DMS153 treated with DMSO at 0.1 percent for 48 hours (cell line): ENCODE measurements around the gene ZNF318.
"Not testable (repeated sequence)": the region's sequence is repeated elsewhere in the genome, so short reads cannot be mapped to it uniquely, and the experiment has no call there.

ENCODE experiments used
- DNase-seq: peaks from one replicate; lab custom pipeline; 2025; ENCODE audit not compliant: unreplicated experiment; lab: John Stamatoyannopoulos, UW

The ZNF318 gene

GRCh38 chr6:43303006-43303405 lies 66.4 kb downstream of the ZNF318 start:
- DNase-seq: not testable (repeated sequence)

GRCh38 chr6:43302126-43302525 lies 67.3 kb downstream of the ZNF318 start:
- DNase-seq: no peak

- DNase-seq: no peak
Observed at GRCh38 chr6:43301081-43301870, 68.2 kb downstream of the ZNF318 start.

- no peak for DNase-seq
Observed at GRCh38 chr6:43299338-43300293, 69.8 kb downstream of the ZNF318 start.

GRCh38 chr6:43298565-43299337 lies 70.7 kb downstream of the ZNF318 start:
- DNase-seq: no peak

GRCh38 chr6:43297644-43298564 lies 71.5 kb downstream of the ZNF318 start, which contains the start of gene SLC22A7:
TSS of gene SLC22A7 (plus strand) at chr6:43298260. CDS start at chr6:43298359, 99 bp downstream.
- DNase-seq: no peak

- no peak for DNase-seq
Observed at GRCh38 chr6:43296780-43297497, 72.5 kb downstream of the ZNF318 start.

- no peak for DNase-seq
Observed at GRCh38 chr6:43295456-43295855, 74.0 kb downstream of the ZNF318 start.

- no peak for DNase-seq
Observed at GRCh38 chr6:43294536-43294935, 74.9 kb downstream of the ZNF318 start.

- no peak for DNase-seq
Observed at GRCh38 chr6:43293698-43294097, 75.7 kb downstream of the ZNF318 start.

- no peak for DNase-seq
Observed at GRCh38 chr6:43292763-43293318, 76.6 kb downstream of the ZNF318 start.

- no peak for DNase-seq
Observed at GRCh38 chr6:43292341-43292740, 77.1 kb downstream of the ZNF318 start.

- DNase-seq: no peak
Observed at GRCh38 chr6:43291708-43292107, 77.7 kb downstream of the ZNF318 start.

GRCh38 chr6:43290905-43291355 lies 78.5 kb downstream of the ZNF318 start:
- DNase-seq: no peak

GRCh38 chr6:43290339-43290904 lies 79.0 kb downstream of the ZNF318 start:
- no peak for DNase-seq

- no peak for DNase-seq
Observed at GRCh38 chr6:43287717-43288679, 81.4 kb downstream of the ZNF318 start.

GRCh38 chr6:43286980-43287716 lies 82.3 kb downstream of the ZNF318 start:
- DNase-seq: no peak
